Measurements from ENCODE around the gene TNFSF12.

- TF ChIP-seq EZH2 (IDR thresholded peaks at IDR 0.05; ENCODE audit: insufficient read depth, poor library complexity, severe bottlenecking) (no peak), EZH2phosphoT487 (IDR thresholded peaks at IDR 0.05; ENCODE audit: insufficient read depth, low read depth) (no peak)
These were observed 9.1 kb downstream of the TNFSF12 start for GRCh38 chr17:7557775-7558543.

All from GM23248 (cell line).